Left ventricle myocardium inferior (tissue), 1 donor: ENCODE results near the gene BOC. TPM values are rescaled to one million over a fixed set of nuclear protein-coding genes. Genes with fewer than 3 reads are reported as not detected.

ENCODE experiments used
- DNase-seq: peaks from one replicate; pipeline ENCODE4 v3.0.0-alpha.2; 2020
- H3K27ac ChIP-seq: fragments of 200-600 bp; replicated peaks from 2 replicates; pipeline ENCODE4 v1.8.0; 2021
- H3K27me3 ChIP-seq: fragments of 200-600 bp; 2 replicates; pipeline ENCODE4 v1.8.0; 2021; ENCODE audit warnings: low read depth
- H3K36me3 ChIP-seq: fragments of 200-600 bp; 2 replicates; pipeline ENCODE4 v1.8.0; 2021
- H3K4me1 ChIP-seq: fragments of 200-600 bp; 2 replicates; pipeline ENCODE4 v1.8.0; 2021
- H3K4me3 ChIP-seq: fragments of 200-600 bp; 2 replicates; pipeline ENCODE4 v1.8.0; 2021; ENCODE audit warnings: mild to moderate bottlenecking, moderate library complexity
- H3K9me3 ChIP-seq: fragments of 200-600 bp; replicated peaks from 2 replicates; pipeline ENCODE4 v1.8.0; 2021
- intact Hi-C: fragments of 100-400 bp; cut with micrococcal nuclease; formaldehyde crosslinking; loops from one replicate; pipeline ENCODE4 v1.11.0; 2022
- total RNA-seq: library from RNA; stranded (reverse); fragmentation: NEBNext Ultra II Directional; extraction: Animal tissue kit (Norgen Biotek cat#: 25700); gene quantifications from one replicate; pipeline ENCODE4 v1.2.1, GENCODE V29; 2021
- TF ChIP-seq, protein P1 (sequence below): fragments of 200-600 bp; IDR thresholded peaks from 2 replicates; pipeline ENCODE4 v1.8.0; 2021; ENCODE audit warnings: antibody characterized with exemption, mild to moderate bottlenecking, borderline replicate concordance
- donor health status: DM: no; HTN: yes; CAD: no; lungs with severe emphysema.

The BOC gene
- total RNA-seq, 1 donor from 2014 or later: 6.7 TPM

DNA sequence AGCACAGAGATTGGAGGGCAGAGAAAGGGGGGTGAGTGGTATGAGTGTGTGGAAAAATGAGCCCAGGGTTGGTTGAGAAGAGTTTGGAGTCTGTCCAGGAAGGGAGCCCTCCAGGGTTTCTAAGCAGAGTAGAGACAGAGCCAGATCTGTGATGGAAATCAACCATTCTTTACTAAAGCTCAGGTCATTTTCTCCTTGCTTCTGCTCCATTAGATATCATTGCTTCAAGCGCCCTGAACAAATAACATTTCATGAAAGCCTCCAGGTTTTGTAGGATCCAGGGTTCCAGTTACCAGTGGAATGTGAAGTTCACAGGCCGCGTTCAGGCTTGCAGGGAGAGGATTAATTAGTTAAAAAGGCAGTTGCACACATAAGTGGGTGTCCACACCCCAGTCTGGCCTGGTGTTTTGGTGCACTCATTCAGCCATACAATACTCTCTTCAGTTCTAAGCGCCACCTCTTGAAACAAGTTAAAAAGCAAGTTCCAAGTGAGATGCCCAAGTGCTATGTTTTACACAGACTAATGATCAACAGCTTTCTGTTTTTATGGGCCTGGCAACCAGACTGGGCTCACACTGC, 16.4 kb upstream of the BOC start:
- H3K27ac ChIP-seq: no peak overlapping the region
- intact Hi-C loops: no loop called here
- H3K4me3 ChIP-seq: no peak overlapping the region
- TF ChIP-seq, protein P1, sequence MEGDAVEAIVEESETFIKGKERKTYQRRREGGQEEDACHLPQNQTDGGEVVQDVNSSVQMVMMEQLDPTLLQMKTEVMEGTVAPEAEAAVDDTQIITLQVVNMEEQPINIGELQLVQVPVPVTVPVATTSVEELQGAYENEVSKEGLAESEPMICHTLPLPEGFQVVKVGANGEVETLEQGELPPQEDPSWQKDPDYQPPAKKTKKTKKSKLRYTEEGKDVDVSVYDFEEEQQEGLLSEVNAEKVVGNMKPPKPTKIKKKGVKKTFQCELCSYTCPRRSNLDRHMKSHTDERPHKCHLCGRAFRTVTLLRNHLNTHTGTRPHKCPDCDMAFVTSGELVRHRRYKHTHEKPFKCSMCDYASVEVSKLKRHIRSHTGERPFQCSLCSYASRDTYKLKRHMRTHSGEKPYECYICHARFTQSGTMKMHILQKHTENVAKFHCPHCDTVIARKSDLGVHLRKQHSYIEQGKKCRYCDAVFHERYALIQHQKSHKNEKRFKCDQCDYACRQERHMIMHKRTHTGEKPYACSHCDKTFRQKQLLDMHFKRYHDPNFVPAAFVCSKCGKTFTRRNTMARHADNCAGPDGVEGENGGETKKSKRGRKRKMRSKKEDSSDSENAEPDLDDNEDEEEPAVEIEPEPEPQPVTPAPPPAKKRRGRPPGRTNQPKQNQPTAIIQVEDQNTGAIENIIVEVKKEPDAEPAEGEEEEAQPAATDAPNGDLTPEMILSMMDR: no peak
- H3K9me3 ChIP-seq: no peaks in the 10 kb centered on the region
- no peaks in the 10 kb centered on the region for H3K27me3 ChIP-seq
- no peaks in the 10 kb centered on the region for H3K36me3 ChIP-seq
- no peak for DNase-seq
- H3K4me1 ChIP-seq: no peaks in the 10 kb centered on the region

DNA sequence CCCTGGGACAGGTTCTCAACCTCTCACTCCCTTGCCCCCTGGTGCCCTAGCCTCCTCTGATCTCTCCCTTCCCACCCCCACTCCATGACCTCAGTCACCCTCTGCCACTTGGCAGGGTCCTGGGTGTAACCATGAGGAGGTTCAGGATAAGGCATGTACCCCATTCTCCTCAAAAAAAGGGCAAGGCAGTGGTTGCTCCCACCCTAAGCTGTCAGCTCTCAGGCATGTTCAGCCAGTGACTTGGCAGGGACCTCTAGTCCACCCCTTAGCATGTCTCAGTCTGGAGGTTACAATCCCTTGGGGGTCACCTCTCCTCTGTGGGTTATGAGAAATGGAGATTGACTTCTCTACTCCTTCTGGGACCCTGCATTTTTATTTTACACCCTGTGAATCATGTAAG, 11.0 kb upstream of the BOC start:
- H3K4me1 ChIP-seq: no peaks in the 10 kb centered on the region
- DNase-seq: no peak
- no peaks in the 10 kb centered on the region for H3K9me3 ChIP-seq
- no peak overlapping the region for H3K4me3 ChIP-seq
- intact Hi-C loops: no loop called here
- TF ChIP-seq, protein P1: no peak
- H3K36me3 ChIP-seq: no peaks in the 10 kb centered on the region
- H3K27me3 ChIP-seq: peaks cover 4% of the 10 kb centered on the region
- no peak overlapping the region for H3K27ac ChIP-seq

DNA sequence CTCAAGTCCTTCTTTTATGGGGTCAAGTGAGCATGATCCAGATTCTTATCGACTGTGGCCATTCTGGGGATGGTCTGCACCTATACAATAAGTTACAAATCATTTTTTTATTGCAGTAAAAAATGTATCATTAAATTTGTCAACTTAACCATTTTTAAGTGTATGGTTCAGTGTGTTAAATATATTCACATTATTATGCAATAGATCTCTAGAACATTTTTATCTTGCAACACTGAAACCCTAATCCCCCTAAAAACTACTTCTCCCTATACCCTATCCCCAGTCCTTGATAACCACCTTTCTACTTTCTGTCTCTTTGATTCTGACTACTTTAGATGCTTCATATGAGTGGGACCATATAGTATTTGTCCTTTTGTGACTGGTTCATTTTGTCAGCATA, 10.4 kb upstream of the BOC start:
- Histone ChIP-seq H3K9me3 (no peaks in the 10 kb centered on the region), H3K4me3 (no peak overlapping the region), H3K27me3 (peaks cover 8% of the 10 kb centered on the region), H3K27ac (no peak overlapping the region), H3K36me3 (no peaks in the 10 kb centered on the region), H3K4me1 (no peaks in the 10 kb centered on the region)
- no peak for DNase-seq
- intact Hi-C loops: no loop called here
- TF ChIP-seq, protein P1: no peak

DNA sequence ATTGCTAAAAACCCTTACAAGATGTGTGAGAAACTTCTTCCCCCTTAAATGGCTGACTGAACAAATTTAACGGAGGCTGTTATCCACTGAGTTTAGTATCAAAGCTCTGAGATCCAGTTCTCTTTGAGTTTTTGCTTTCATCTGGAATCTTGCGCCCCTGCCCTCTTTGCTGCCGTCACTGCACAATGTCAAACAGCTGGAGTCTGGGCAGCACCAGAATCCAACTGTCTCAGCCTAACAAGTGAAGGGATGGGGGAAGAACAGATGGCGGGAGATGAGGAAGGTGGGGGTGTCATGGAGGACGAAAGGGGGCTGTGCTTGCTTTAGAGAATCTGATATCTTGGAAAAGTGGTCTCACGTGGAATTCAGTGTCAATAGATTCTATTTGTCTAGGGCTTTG, 7.0 kb upstream of the BOC start:
- H3K27me3 ChIP-seq: peaks cover 8% of the 10 kb centered on the region
- no peaks in the 10 kb centered on the region for H3K4me1 ChIP-seq
- H3K36me3 ChIP-seq: no peaks in the 10 kb centered on the region
- H3K9me3 ChIP-seq: no peaks in the 10 kb centered on the region
- TF ChIP-seq, protein P1: no peak
- H3K4me3 ChIP-seq: no peak overlapping the region
- intact Hi-C loops: no loop called here
- DNase-seq: no peak
- no peak overlapping the region for H3K27ac ChIP-seq

DNA sequence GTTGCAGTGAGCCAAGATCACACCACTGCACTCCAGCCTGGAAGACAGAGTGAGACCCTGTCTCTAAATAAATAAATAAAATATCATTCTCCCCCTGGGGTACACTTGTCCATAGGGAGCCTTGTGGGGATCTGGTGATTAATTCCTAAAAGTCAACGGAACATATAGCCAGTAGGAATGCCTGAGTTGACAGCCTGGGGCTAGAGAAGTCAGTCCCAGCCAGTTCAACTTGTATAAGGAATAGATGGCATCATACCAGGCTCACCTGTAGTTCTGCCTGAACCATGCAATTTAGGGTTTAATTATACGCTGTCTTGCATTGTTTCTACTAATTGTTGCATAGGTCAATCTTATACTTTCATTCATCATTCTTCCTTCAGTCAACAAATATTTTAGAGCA, 5.9 kb upstream of the BOC start:
- Histone ChIP-seq H3K27ac (no peak overlapping the region), H3K4me1 (no peaks in the 10 kb centered on the region), H3K9me3 (no peaks in the 10 kb centered on the region), H3K4me3 (no peak overlapping the region), H3K27me3 (peaks cover 8% of the 10 kb centered on the region), H3K36me3 (no peaks in the 10 kb centered on the region)
- DNase-seq: no peak
- intact Hi-C loops: no loop called here
- TF ChIP-seq, protein P1: no peak
